Skeletal muscle cell (primary cell): ENCODE data around the gene ROR1.

Source experiments
- DNase-seq: peaks from one replicate; pipeline ENCODE4 v3.0.0-alpha.2; 2010; ENCODE audit warnings: low read depth
- H3K4me3 ChIP-seq: 2 replicates; pipeline ENCODE4 v1.5.1; 2011; ENCODE audit warnings: low read depth, mild to moderate bottlenecking, control low read depth, low read length, moderate library complexity

ROR1 gene

GRCh38 chr1:63893976-63894375, 120.2 kb downstream of the ROR1 start:
- no peak for DNase-seq

GRCh38 chr1:63894627-63895265, 120.9 kb downstream of the ROR1 start:
- no peak overlapping the region for H3K4me3 ChIP-seq
- no peak for DNase-seq

More at GRCh38 chr1:63893976-63894375, 120.2 kb downstream of the ROR1 start:
- H3K4me3 ChIP-seq: no peak overlapping the region

- DNase-seq: no peak
- H3K4me3 ChIP-seq: no peak overlapping the region
Measured at GRCh38 chr1:63896755-63897154, 122.9 kb downstream of the ROR1 start.

- H3K4me3 ChIP-seq: no peak overlapping the region
- DNase-seq: no peak
Measured at GRCh38 chr1:63898428-63899196, 124.8 kb downstream of the ROR1 start.

- no peak overlapping the region for H3K4me3 ChIP-seq
- no peak for DNase-seq
Measured at GRCh38 chr1:63901094-63901493, 127.3 kb downstream of the ROR1 start.

- no peak for DNase-seq
- H3K4me3 ChIP-seq: no peak overlapping the region
Measured at GRCh38 chr1:63902844-63903589, 129.2 kb downstream of the ROR1 start.

GRCh38 chr1:63903947-63904610, 130.3 kb downstream of the ROR1 start:
- DNase-seq: no peak
- H3K4me3 ChIP-seq: no peak overlapping the region

GRCh38 chr1:63904826-63905225, 131.0 kb downstream of the ROR1 start:
- no peak overlapping the region for H3K4me3 ChIP-seq
- DNase-seq: no peak

GRCh38 chr1:63906047-63906704, 132.4 kb downstream of the ROR1 start:
- DNase-seq: no peak

GRCh38 chr1:63907051-63907450, 133.2 kb downstream of the ROR1 start:
- no peak for DNase-seq
- H3K4me3 ChIP-seq: no peak overlapping the region

More at GRCh38 chr1:63906047-63906704, 132.4 kb downstream of the ROR1 start:
- H3K4me3 ChIP-seq: no peak overlapping the region

GRCh38 chr1:63908016-63908415, 134.2 kb downstream of the ROR1 start:
- no peak for DNase-seq
- no peak overlapping the region for H3K4me3 ChIP-seq

- DNase-seq: no peak
- H3K4me3 ChIP-seq: no peak overlapping the region
Measured at GRCh38 chr1:63909526-63909925, 135.7 kb downstream of the ROR1 start.

GRCh38 chr1:63911049-63911448, 137.2 kb downstream of the ROR1 start:
- no peak overlapping the region for H3K4me3 ChIP-seq
- DNase-seq: no peak

GRCh38 chr1:63912643-63913042, 138.8 kb downstream of the ROR1 start:
- H3K4me3 ChIP-seq: no peak overlapping the region
- DNase-seq: no peak

- H3K4me3 ChIP-seq: no peak overlapping the region
- no peak for DNase-seq
Measured at GRCh38 chr1:63913533-63913932, 139.7 kb downstream of the ROR1 start.

GRCh38 chr1:63914241-63914640, 140.4 kb downstream of the ROR1 start:
- no peak overlapping the region for H3K4me3 ChIP-seq
- DNase-seq: no peak

GRCh38 chr1:63914706-63915105, 140.9 kb downstream of the ROR1 start:
- H3K4me3 ChIP-seq: no peak overlapping the region
- no peak for DNase-seq

GRCh38 chr1:63915121-63915520, 141.3 kb downstream of the ROR1 start:
- DNase-seq: no peak
- H3K4me3 ChIP-seq: no peak overlapping the region
